Measurements from ENCODE around the gene CCDC141. TPM values are rescaled to one million over a fixed set of nuclear protein-coding genes. Genes with fewer than 3 reads are reported as not detected.

CCDC141 gene
- total and polyA plus RNA-seq, 2 of the 13 experiments (the other 11 are each of a cell fraction or from before 2014, with no cell fraction given) = not detected

- H3K4me2 ChIP-seq (ENCODE audit: low read depth, low read length) = no peak overlapping the region
- no peak overlapping the region for H2AFZ ChIP-seq (ENCODE audit: low read length)
- FAIRE-seq (no peak), ATAC-seq (no peak), DNase-seq (ENCODE audit: low spot score) (no peak)
- no peak overlapping the region for H3K27ac ChIP-seq (ENCODE audit: extremely low read length, insufficient read depth, low read length)
- 5% methylated on average over 1 of the region's 1 CpG for WGBS (ENCODE audit: low lambda C conversion rate)
- H3K9ac ChIP-seq (ENCODE audit: insufficient read depth, low read depth, low read length) = no peak overlapping the region
- in situ Hi-C loops (cut with HindIII; ENCODE audit: extremely low pct_ligation_motif_present, low pct_unique_long_range_greater_than_20kb) = no loop called here
- no peaks in the 10 kb centered on the region for H3K27me3 ChIP-seq (ENCODE audit: control insufficient read depth in 1 of 2, insufficient read depth in 2 of 2, low read length in 2 of 2)
- no peaks in the 10 kb centered on the region for H3K36me3 ChIP-seq (replicated peaks in 1 of 2; ENCODE audit: control insufficient read depth in 1 of 2, insufficient read depth in 2 of 2, low read length in 2 of 2)
- POLR2A ChIA-PET = no interaction called here
- no TSS peak for BruUV-seq (replicated peaks)
- intact Hi-C loops (cut with micrococcal nuclease; ENCODE audit: unreplicated experiment) = no loop called here
- 0 out of 2 replicates have a peak, but pooled peaks cover 6% of the 10 kb centered on the region for H3K4me1 ChIP-seq (ENCODE audit: insufficient read depth, low read length)
- no peak overlapping the region for H3K4me3 ChIP-seq (replicated peaks in 1 of 3; ENCODE audit: insufficient read depth in 1 of 3, low read depth in 2 of 3, low read length in 3 of 3)
- H3K9me3 ChIP-seq (ENCODE audit: low read length) = no peaks in the 10 kb centered on the region
- no peaks in the 10 kb centered on the region for H3K79me2 ChIP-seq (ENCODE audit: insufficient read depth, low read length)
- CTCF ChIA-PET (ENCODE audit: low intra/inter-chr PET ratio, low total read pairs) = no interaction called here
- no peaks in the 10 kb centered on the region for H4K20me1 ChIP-seq (ENCODE audit: insufficient read depth, low read length)
- TF ChIP-seq GTF3A (CRISPR knock-in tag; conservative IDR thresholded peaks at IDR 0.05) (no peak), ZNF18 (CRISPR knock-in tag; IDR thresholded peaks at IDR 0.05; ENCODE audit: insufficient replicate concordance) (no peak)
Measured at GRCh38 chr2:179069685-179070084, 19.7 kb upstream of the CCDC141 start.

- ChIA-PET CTCF (ENCODE audit: low intra/inter-chr PET ratio, low total read pairs) (no interaction called here), POLR2A (no interaction called here)
- intact Hi-C loops (cut with micrococcal nuclease; ENCODE audit: unreplicated experiment) (no loop called here), in situ Hi-C loops (cut with HindIII; ENCODE audit: extremely low pct_ligation_motif_present, low pct_unique_long_range_greater_than_20kb) (no loop called here)
- Histone ChIP-seq H3K79me2 (ENCODE audit: insufficient read depth, low read length) (no peaks in the 10 kb centered on the region), H3K4me2 (ENCODE audit: low read depth, low read length) (no peak overlapping the region), H3K9me3 (ENCODE audit: low read length) (no peaks in the 10 kb centered on the region), H3K4me1 (ENCODE audit: insufficient read depth, low read length) (0 out of 2 replicates have a peak, but pooled peaks cover 6% of the 10 kb centered on the region), H4K20me1 (ENCODE audit: insufficient read depth, low read length) (no peaks in the 10 kb centered on the region), H2AFZ (ENCODE audit: low read length) (no peak overlapping the region), H3K27me3 (ENCODE audit: control insufficient read depth in 1 of 2, insufficient read depth in 2 of 2, low read length in 2 of 2) (no peaks in the 10 kb centered on the region), H3K9ac (ENCODE audit: insufficient read depth, low read depth, low read length) (no peak overlapping the region), H3K27ac (ENCODE audit: extremely low read length, insufficient read depth, low read length) (no peak overlapping the region), H3K36me3 (replicated peaks in 1 of 2; ENCODE audit: control insufficient read depth in 1 of 2, insufficient read depth in 2 of 2, low read length in 2 of 2) (no peaks in the 10 kb centered on the region), H3K4me3 (replicated peaks in 1 of 3; ENCODE audit: insufficient read depth in 1 of 3, low read depth in 2 of 3, low read length in 3 of 3) (no peak overlapping the region)
- WGBS (ENCODE audit: low lambda C conversion rate) = 4% methylated on average over 2 of the region's 2 CpGs
- TF ChIP-seq HMG20A (CRISPR knock-in tag; IDR thresholded peaks at IDR 0.05; ENCODE audit: borderline replicate concordance) (0 out of 2 replicates have a peak, but pooled peaks have one; percentile 12), RARA (CRISPR knock-in tag; IDR thresholded peaks at IDR 0.05) (0 out of 2 replicates have a peak, but pooled peaks have one; percentile 26), JUNB (CRISPR knock-in tag; IDR thresholded peaks at IDR 0.05; ENCODE audit: borderline replicate concordance) (no peak), ZNF496 (CRISPR knock-in tag; IDR thresholded peaks at IDR 0.05; ENCODE audit: insufficient replicate concordance) (no peak), CERS6 (CRISPR knock-in tag; IDR thresholded peaks at IDR 0.05) (no peak), ARID5B (CRISPR knock-in tag; IDR thresholded peaks at IDR 0.05) (peak; percentile 34; the same call in 1 of the 2 replicates), FOSL2 (CRISPR knock-in tag; IDR thresholded peaks at IDR 0.05) (peak; percentile 73), ZSCAN22 (CRISPR knock-in tag; IDR thresholded peaks at IDR 0.05) (peak; percentile 89)
- BruUV-seq (replicated peaks) = no TSS peak
- DNase-seq (ENCODE audit: low spot score) = peak; percentile 31
- peak; percentile 91 for ATAC-seq
- FAIRE-seq = no peak
Measured at GRCh38 chr2:179068991-179069643, 19.2 kb upstream of the CCDC141 start.
